Immature natural killer cell (primary cell): ENCODE measurements around the gene FAM170B. TPM values are rescaled to one million over a fixed set of nuclear protein-coding genes. Genes with fewer than 3 reads are reported as not detected.

Experiments used
- DNase-seq, 3 donors: peaks; one replicate each; pipeline ENCODE4 v3.0.0; 2022; ENCODE audit warnings: mixed read lengths in 1 of 3
- H3K27ac Mint-ChIP-seq, 6 donors: one replicate each; pipeline ENCODE4 v1.8.0; 2020; ENCODE audit warnings: mixed read lengths in 6 of 6, mild to moderate bottlenecking in 5 of 6, inconsistent platforms in 4 of 6, moderate library complexity in 3 of 6
- H3K27me3 Mint-ChIP-seq, 3 donors: one replicate each; pipeline ENCODE4 v1.8.0; 2020 to 2021; ENCODE audit warnings: low read depth in 3 of 3, mild to moderate bottlenecking in 3 of 3, mixed read lengths in 3 of 3, moderate library complexity in 3 of 3, inconsistent platforms in 1 of 3
- H3K36me3 Mint-ChIP-seq, 3 donors: one replicate each; pipeline ENCODE4 v1.8.0; 2020; ENCODE audit warnings: mixed read lengths in 3 of 3, inconsistent platforms in 2 of 3, mild to moderate bottlenecking in 2 of 3
- H3K4me1 Mint-ChIP-seq, 2 donors: one replicate each; pipeline ENCODE4 v1.8.0; 2020; ENCODE audit warnings: inconsistent platforms in 2 of 2, mild to moderate bottlenecking in 2 of 2, mixed read lengths in 2 of 2, moderate library complexity in 1 of 2
- H3K4me3 Mint-ChIP-seq, 5 donors: one replicate each; pipeline ENCODE4 v1.8.0; 2020; ENCODE audit warnings: mild to moderate bottlenecking in 5 of 5, mixed read lengths in 5 of 5, inconsistent platforms in 3 of 5, moderate library complexity in 3 of 5
- H3K9me3 Mint-ChIP-seq, 6 donors: one replicate each; pipeline ENCODE4 v1.8.0; 2020; ENCODE audit warnings: mild to moderate bottlenecking in 6 of 6, mixed read lengths in 6 of 6, inconsistent platforms in 4 of 6, moderate library complexity in 3 of 6
- polyA plus RNA-seq, 3 donors: library from polyadenylated mRNA; unstranded; fragments of 300-500 nt; fragmentation: Illumina TruSeq; gene quantifications; one replicate each; pipeline ENCODE4 v1.2.3, GENCODE V29; 2021

FAM170B gene
- polyA plus RNA-seq, 3 donors from 2014 or later, result not detected

DNA sequence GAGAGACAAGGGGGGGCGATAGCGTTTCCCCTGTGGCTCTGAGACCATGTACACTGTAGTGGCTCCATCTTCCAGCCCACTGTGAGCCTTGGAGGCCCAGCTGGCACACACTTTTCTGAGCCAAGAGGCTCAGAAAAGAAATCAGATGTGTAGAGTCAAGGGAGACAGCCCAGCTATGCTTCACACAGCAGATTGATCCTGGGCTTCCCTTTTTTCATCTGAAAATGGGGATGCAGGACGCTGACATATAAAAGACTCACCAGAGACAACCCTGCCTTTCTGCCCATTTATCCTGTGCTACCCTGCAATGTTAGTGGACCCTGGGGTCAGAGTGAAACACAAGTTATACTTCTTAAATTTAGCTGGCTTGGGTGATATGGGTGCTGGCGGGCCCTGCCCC, 40.0 kb upstream of the FAM170B start:
- Mint-ChIP-seq H3K4me1 (peaks cover 59 to 63% of the 10 kb centered on the region in 2 donors), H3K9me3 (peaks cover 0 to 1% (median 0%) of the 10 kb centered on the region in 6 donors), H3K4me3 (peak overlapping the region in 2 of 5 donors; percentile 17 to 36), H3K36me3 (peaks cover 0 to 4% (median 0%) of the 10 kb centered on the region in 3 donors), H3K27ac (peak overlapping the region in 3 of 6 donors; percentile 31 to 76 (median 59)), H3K27me3 (peaks cover 0 to 3% (median 0%) of the 10 kb centered on the region in 3 donors)
- no peak for DNase-seq

DNA sequence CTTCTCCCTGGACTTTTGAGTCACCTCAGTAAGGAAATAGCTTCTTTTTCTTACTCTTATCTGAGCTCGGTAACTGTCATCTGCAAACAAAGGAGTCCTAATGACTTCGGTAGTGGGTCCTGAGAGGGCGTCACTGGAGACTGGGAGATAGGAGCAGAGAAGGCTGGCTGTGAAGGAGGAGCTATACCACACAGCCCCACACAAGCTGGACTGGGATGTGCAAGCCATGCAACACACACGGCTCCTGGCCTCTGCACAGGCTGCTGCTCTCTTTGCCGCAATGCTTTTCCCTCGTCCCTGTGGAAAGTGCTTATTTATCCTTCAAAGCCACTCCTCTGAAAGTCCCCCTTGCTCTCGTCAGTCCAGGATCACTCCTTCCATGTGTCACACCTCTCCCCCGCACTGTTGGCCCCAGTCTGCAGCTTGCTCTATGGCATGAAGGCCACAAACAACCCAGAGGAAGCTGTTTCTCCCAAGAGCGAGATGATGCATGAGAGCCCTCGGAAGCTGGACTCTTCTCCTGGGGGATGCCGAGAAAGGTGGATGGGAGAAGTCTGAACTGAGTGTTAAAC, 39.5 kb upstream of the FAM170B start:
- Mint-ChIP-seq H3K4me1 (peaks cover 54 to 59% of the 10 kb centered on the region in 2 donors), H3K27me3 (peaks cover 0 to 3% (median 0%) of the 10 kb centered on the region in 3 donors), H3K27ac (peak overlapping the region in 5 of 6 donors; percentile 10 to 76 (median 59)), H3K9me3 (peaks cover 0 to 1% (median 0%) of the 10 kb centered on the region in 6 donors), H3K36me3 (peaks cover 0 to 4% (median 2%) of the 10 kb centered on the region in 3 donors), H3K4me3 (peak overlapping the region in 2 of 5 donors; percentile 17 to 36)
- no peak for DNase-seq

DNA sequence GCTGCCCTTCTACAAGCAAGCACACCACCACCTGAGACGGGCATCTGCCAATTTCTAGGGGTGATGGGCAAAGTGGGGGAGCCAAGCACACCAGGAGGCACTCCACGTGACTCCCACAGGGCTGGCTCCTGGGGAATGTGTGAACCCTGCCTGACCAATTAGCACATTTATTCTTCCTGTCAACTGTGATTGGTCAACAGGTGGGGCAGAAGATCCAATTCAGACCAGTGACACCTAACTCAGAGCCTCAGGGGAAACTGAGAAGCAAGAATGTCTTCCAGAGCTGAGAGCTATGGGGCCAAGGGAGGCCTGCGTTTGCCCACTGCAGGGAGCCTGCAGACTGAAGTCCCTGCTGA, 38.9 kb upstream of the FAM170B start:
- peak overlapping the region in 4 of 5 donors; percentile 9 to 38 (median 30) for H3K4me3 Mint-ChIP-seq
- no peak for DNase-seq
- peaks cover 48 to 54% of the 10 kb centered on the region in 2 donors for H3K4me1 Mint-ChIP-seq
- H3K27ac Mint-ChIP-seq, result peak overlapping the region in 2 of 6 donors; percentile 45 to 63
- H3K9me3 Mint-ChIP-seq, result peaks cover 0 to 1% (median 0%) of the 10 kb centered on the region in 6 donors
- H3K36me3 Mint-ChIP-seq, result peaks cover 0 to 4% (median 4%) of the 10 kb centered on the region in 3 donors
- H3K27me3 Mint-ChIP-seq, result peaks cover 0 to 3% (median 0%) of the 10 kb centered on the region in 3 donors

DNA sequence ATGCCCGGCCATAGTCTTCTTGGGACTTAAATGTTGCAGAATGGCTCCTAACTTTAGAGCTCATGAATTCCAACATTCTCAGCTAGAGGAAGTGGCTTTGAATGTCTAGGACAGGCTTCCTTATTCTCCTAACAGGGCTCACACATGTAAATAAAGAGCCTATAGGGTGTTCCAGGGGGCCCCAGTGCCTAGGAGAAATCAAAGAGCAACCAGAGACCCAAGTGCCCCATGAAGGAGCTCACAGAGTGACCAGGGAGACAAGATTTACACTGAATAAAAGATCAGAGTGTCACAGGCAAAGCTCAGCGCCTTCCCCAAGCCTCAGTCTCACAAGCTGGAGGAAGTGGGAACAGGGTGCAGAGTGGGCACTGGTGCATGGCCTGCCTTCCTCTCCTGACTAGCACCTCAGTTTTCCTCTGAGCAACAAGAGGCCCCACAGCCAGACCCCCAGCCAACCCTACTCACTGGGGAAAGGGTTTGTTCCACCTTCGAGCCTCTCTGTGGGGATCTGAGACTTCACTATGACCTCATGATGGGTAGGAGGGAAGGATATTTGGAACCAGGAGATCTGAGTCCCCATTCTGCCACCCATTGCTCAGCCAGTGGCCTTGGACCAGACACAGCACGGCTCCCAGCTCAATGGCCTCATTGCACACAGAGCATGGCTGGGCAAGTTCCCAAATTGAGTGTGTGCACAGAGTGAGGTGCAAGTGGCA, 38.4 kb upstream of the FAM170B start:
- Mint-ChIP-seq H3K36me3 (peaks cover 0 to 4% (median 1%) of the 10 kb centered on the region in 3 donors), H3K27ac (peak overlapping the region in 2 of 6 donors; percentile 62 to 63), H3K27me3 (peaks cover 0 to 3% (median 0%) of the 10 kb centered on the region in 3 donors), H3K4me3 (peak overlapping the region in 4 of 5 donors; percentile 9 to 55 (median 38)), H3K4me1 (peaks cover 43 to 49% of the 10 kb centered on the region in 2 donors), H3K9me3 (peaks cover 0 to 1% (median 0%) of the 10 kb centered on the region in 6 donors)
- no peak for DNase-seq

- peaks cover 0 to 1% (median 0%) of the 10 kb centered on the region in 6 donors for H3K9me3 Mint-ChIP-seq
- no peak overlapping the region for H3K4me3 Mint-ChIP-seq
- H3K27me3 Mint-ChIP-seq, result peaks cover 0 to 3% (median 0%) of the 10 kb centered on the region in 3 donors
- no peak for DNase-seq
- peaks cover 1 to 4% (median 2%) of the 10 kb centered on the region in 3 donors for H3K36me3 Mint-ChIP-seq
- H3K27ac Mint-ChIP-seq, result peak overlapping the region in 3 of 6 donors; percentile 17 to 40 (median 28)
- H3K4me1 Mint-ChIP-seq, result peaks cover 36 to 44% of the 10 kb centered on the region in 2 donors
Observed at GRCh38 chr10:49171326-49172060, 37.7 kb upstream of the FAM170B start.

- no peak overlapping the region for H3K4me3 Mint-ChIP-seq
- peaks cover 31 to 45% of the 10 kb centered on the region in 2 donors for H3K4me1 Mint-ChIP-seq
- H3K27ac Mint-ChIP-seq, result peak overlapping the region in 5 of 6 donors; percentile 28 to 49 (median 44)
- peaks cover 0 to 1% (median 0%) of the 10 kb centered on the region in 6 donors for H3K9me3 Mint-ChIP-seq
- peaks cover 0 to 5% (median 0%) of the 10 kb centered on the region in 3 donors for H3K27me3 Mint-ChIP-seq
- no peak for DNase-seq
- H3K36me3 Mint-ChIP-seq, result peaks cover 4 to 5% (median 4%) of the 10 kb centered on the region in 3 donors
Observed at GRCh38 chr10:49170632-49171325, 37.0 kb upstream of the FAM170B start.

DNA sequence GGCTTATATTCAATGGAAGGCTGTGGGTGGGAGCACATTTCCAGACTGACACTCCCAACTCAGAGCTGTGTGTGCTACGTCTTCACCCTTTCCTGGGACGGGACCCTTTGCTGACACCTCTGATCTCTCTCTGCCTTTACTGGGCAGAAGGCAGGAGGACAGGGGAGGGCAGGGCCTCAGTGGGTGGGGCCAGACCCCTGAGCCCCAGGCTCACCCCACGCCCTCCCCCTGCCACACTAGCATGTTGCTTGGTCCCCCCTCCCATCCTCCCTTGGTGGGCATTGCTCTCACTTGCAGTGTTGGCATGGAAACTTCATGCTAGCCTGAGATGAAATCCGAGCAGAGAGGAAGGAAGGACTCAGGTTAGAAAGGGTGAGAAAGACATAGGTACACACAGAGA, 36.0 kb upstream of the FAM170B start:
- Mint-ChIP-seq H3K27ac (peak overlapping the region in 3 of 6 donors; percentile 44 to 50 (median 49)), H3K9me3 (peaks cover 0 to 1% (median 0%) of the 10 kb centered on the region in 6 donors), H3K4me1 (peaks cover 30 to 43% of the 10 kb centered on the region in 2 donors), H3K27me3 (peaks cover 0 to 1% (median 0%) of the 10 kb centered on the region in 3 donors), H3K4me3 (no peak overlapping the region), H3K36me3 (peaks cover 4 to 7% (median 5%) of the 10 kb centered on the region in 3 donors)
- no peak for DNase-seq

DNA sequence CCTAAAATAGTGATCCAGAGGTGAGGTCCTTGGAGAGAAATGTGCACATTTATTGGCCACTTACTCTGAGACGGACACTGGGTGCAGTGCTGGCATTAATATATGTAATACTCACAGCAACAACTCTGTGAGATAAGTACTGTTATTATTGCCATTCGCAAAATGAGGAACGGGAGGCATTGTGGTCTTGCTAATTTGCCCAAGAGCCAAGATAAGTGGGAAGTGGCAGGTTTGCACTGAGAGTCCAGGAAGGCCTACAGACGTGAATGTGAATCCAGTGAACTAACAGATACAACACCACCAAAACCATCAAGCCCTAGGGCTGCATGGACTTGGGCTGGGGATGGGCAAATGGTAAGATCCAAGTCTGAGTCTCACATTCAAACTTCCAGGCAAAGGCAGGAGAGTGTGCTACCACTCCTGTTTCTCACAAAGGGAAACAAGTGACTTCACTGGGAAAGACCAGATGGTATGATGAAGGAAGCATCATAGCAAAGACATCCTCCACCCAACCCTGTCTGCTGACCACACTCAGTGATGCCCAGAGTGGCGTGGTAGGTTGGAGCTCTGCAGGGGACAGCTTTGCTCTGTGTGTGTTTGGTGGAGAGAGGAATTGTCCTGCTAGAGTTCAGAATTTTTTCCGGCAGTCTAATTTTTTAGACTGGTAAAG, 35.1 kb upstream of the FAM170B start:
- Mint-ChIP-seq H3K27me3 (peaks cover 0 to 1% (median 0%) of the 10 kb centered on the region in 3 donors), H3K4me1 (peaks cover 34 to 45% of the 10 kb centered on the region in 2 donors), H3K9me3 (peaks cover 0 to 1% (median 0%) of the 10 kb centered on the region in 6 donors), H3K36me3 (peaks cover 4 to 10% (median 7%) of the 10 kb centered on the region in 3 donors), H3K27ac (peak overlapping the region in 4 of 6 donors; percentile 23 to 65 (median 49)), H3K4me3 (no peak overlapping the region)
- DNase-seq, result no peak

DNA sequence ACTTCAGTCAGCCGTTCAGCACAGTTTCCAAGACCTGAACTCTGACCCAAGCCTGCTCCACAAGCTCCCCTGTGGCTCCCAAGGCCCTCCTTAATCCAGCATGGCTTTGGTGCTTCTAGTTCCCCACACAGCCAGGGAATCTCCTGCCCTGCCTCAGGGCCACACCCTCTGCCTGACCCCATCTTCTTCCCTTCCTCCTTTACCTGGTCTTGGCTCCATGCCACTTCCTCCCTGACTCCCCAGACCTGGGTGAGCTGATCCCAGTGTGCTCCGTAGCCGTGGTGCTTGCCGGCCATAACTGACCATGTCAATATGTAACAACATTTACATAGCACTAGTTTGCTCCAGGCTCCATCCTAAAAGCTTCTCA, 34.3 kb upstream of the FAM170B start:
- DNase-seq, result no peak
- peak overlapping the region in 3 of 6 donors; percentile 61 to 79 (median 78) for H3K27ac Mint-ChIP-seq
- peaks cover 4 to 10% (median 7%) of the 10 kb centered on the region in 3 donors for H3K36me3 Mint-ChIP-seq
- H3K4me3 Mint-ChIP-seq, result no peak overlapping the region
- no peaks in the 10 kb centered on the region for H3K9me3 Mint-ChIP-seq
- H3K4me1 Mint-ChIP-seq, result peaks cover 27 to 38% of the 10 kb centered on the region in 2 donors
- peaks cover 0 to 1% (median 0%) of the 10 kb centered on the region in 3 donors for H3K27me3 Mint-ChIP-seq

DNA sequence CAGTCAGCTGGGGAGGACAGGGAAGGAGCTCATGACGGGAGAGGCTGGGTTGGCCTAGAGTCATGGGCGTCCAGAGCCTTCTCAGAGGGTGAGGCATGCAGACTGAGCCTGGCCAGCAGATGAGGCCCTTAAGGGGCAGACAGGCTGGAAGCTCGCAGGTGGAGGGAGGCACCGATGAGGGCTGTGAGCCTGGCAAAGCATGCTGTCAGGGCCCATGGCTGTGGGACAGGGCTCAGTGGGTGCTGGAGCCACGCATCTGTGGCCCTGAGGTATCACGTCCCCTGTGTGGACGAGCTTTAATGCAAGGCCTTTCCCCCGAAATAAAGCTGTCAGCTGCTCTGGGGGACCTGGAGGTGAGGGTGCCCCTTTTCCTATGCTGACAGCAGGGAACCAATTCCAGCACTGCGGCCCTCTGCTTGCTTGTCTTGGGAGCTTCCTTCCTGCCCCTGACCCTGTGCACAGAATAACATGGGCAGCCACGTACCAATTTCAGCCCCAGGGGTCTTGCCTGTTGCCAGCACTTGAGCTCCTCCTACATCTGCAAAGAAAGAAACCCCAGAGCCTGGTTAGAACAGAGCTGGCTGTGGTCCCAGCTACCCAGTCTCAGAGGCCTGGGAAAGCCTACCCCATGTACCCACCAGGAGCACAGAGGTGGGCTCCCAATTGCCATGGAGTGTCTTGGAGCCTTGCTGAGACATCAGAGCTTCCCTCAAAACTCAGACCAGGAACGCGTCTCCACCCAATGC, 33.8 kb upstream of the FAM170B start:
- Mint-ChIP-seq H3K36me3 (peaks cover 4 to 10% (median 7%) of the 10 kb centered on the region in 3 donors), H3K9me3 (no peaks in the 10 kb centered on the region), H3K27me3 (peaks cover 0 to 3% (median 0%) of the 10 kb centered on the region in 3 donors), H3K27ac (peak overlapping the region in 3 of 6 donors; percentile 24 to 79 (median 49)), H3K4me3 (no peak overlapping the region), H3K4me1 (peaks cover 22 to 33% of the 10 kb centered on the region in 2 donors)
- DNase-seq, result no peak

DNA sequence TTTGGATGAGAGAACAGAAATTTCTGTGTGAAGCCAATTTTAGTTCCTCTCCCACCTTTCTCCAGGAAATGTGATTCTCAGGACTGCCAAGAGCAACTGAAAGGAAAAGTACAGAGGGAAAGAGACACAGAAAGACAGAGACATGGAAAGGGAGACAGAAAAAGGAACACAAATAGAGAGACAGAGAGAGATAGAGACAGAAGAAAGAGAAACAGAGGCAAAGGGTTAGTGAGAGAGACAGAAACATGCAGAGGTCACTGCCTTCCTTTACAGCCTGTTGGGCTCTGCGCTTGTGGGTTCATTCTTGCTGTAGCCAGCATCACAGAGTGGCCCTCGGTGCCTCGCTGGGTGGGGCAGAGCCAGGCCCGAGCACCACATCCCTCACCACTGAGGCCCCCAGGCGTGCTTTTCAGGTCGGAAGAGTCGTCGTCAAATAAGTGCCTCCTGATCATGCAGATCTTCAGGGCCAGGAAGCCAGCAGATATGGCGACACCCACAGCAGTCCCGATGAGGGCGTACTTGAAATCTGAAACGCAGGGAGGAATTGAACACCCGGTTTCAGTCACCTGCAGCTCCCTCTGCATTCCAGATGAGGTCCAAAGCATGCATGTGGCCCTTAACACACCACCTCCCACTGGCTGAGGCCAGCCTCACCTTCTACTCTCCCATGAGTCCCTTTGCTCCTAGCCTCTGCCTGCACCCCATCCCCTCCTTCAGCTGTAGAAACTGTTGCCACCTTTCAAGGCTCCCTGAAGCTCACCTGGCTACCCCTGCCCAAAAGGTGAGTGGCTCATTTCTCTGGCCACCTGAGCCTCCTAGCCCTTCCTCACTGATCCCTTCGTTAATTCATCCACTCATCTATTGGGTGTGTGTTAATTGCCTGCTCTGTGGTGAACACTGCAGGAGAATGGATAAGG, 32.9 kb upstream of the FAM170B start:
- Mint-ChIP-seq H3K36me3 (peaks cover 7 to 10% (median 8%) of the 10 kb centered on the region in 3 donors), H3K27ac (peak overlapping the region in 5 of 6 donors; percentile 2 to 85 (median 49)), H3K9me3 (no peaks in the 10 kb centered on the region), H3K27me3 (peaks cover 0 to 4% (median 0%) of the 10 kb centered on the region in 3 donors), H3K4me1 (peaks cover 13 to 24% of the 10 kb centered on the region in 2 donors), H3K4me3 (no peak overlapping the region)
- no peak for DNase-seq
